H1 (cell line): ENCODE results near the gene CUX1. TPM values are rescaled to one million over a fixed set of nuclear protein-coding genes. Genes with fewer than 3 reads are reported as not detected.

Experiments used
- CHD7 ChIP-seq: fragments of 300-600 bp; sonication (generic); IDR thresholded peaks from 2 replicates; pipeline ENCODE4 v1.7.1; 2012; ENCODE audit warnings: low read length, moderate library complexity, mild to moderate bottlenecking, inconsistent platforms; ENCODE audit not compliant: insufficient replicate concordance
- POLR2AphosphoS5 ChIP-seq: IDR thresholded peaks from 2 replicates; pipeline ENCODE4 v1.6.1; 2011; ENCODE audit warnings: low read depth, low read length
- polyA plus RNA-seq, 7 experiments: library from polyadenylated mRNA; depleted of rRNA in 3 of 7; stranded (reverse) in 5 of 7; unstranded in 2 of 7; fragments of >200 nt in 5 of 7; fragments of 200-250 nt in 2 of 7; gene quantifications; 1 replicate in 5 of 7; 2 replicates in 1 of 7; 4 replicates in 1 of 7; pipeline versions ENCODE4 v1.2.1 to v1.2.3, GENCODE V29; 2011 to 2013; ENCODE audit warnings: missing spikeins in 2 of 7, mixed read lengths in 2 of 7
- total RNA-seq: library from RNA; stranded (reverse); fragmentation: NEBNext Ultra II Directional; extraction: Animal tissue kit (Norgen Biotek cat#: 25700); gene quantifications from 2 replicates; pipeline ENCODE4 v1.2.1, GENCODE V29; 2021

Gene CUX1
- total and polyA plus RNA-seq, 2 of the 8 experiments (the other 6 are each of a cell fraction or from before 2014, with no cell fraction given): 21.6 to 65.9 TPM

- TF ChIP-seq CHD7: no peak
- TF ChIP-seq POLR2AphosphoS5: no peak
Measured at GRCh38 chr7:101972627-101973026, 155.2 kb downstream of the CUX1 start (continued).
